PC-3 (cell line): ENCODE data around the gene PEX14. TPM values are rescaled to one million over a fixed set of nuclear protein-coding genes. Genes with fewer than 3 reads are reported as not detected.

ENCODE experiments used
- ATAC-seq: fragments of 200-7000 bp; cut with Tn5 transposase; 2 replicates; pipeline ENCODE4 v1.9.1; 2020; ENCODE audit warnings: mild to moderate bottlenecking, moderate library complexity
- BruUV-seq: library from RNA; stranded (reverse); fragments of 400-500 nt; replicated peaks from 2 replicates; lab custom pipeline; 2021; lab: Mats Ljungman, UMichigan
- CTCF ChIA-PET: fragments of 300-600 bp; sonication (Branson Sonifier 250); formaldehyde crosslinking; loops from one replicate; lab custom pipeline; 2022; ENCODE audit warnings: antibody characterized with exemption; lab: Charles Lee
- POLR2A ChIA-PET: fragments of 300-600 bp; sonication (Branson Sonifier 250); formaldehyde crosslinking; loops from one replicate; lab custom pipeline; 2022; ENCODE audit warnings: antibody characterized with exemption; ENCODE audit not compliant: unreplicated experiment; lab: Charles Lee
- DNase-seq: peaks from one replicate; pipeline ENCODE4 v3.0.0-alpha.2; 2015
- H2AFZ ChIP-seq: fragments of 300-600 bp; sonication (generic); 2 replicates; pipeline ENCODE4 v1.6.0; 2016; ENCODE audit warnings: antibody characterized with exemption, low read length
- H3F3A ChIP-seq: fragments of 300-600 bp; sonication (generic); one replicate; pipeline ENCODE4 v1.6.0; 2017; ENCODE audit warnings: antibody characterized with exemption, low read length, control low read depth, mild to moderate bottlenecking; ENCODE audit not compliant: unreplicated experiment
- H3K27ac ChIP-seq: fragments of 300-600 bp; sonication (generic); 2 replicates; pipeline ENCODE4 v1.5.1; 2016; ENCODE audit warnings: mild to moderate bottlenecking, low read length
- H3K27me3 ChIP-seq: fragments of 300-600 bp; sonication (generic); 2 replicates; pipeline ENCODE4 v1.6.1; 2016; ENCODE audit warnings: low read length, mixed read lengths
- H3K36me3 ChIP-seq: fragments of 300-600 bp; sonication (generic); 2 replicates; pipeline ENCODE4 v1.6.1; 2016; ENCODE audit warnings: low read depth, mixed run types, low read length, mixed read lengths
- H3K4me1 ChIP-seq: fragments of 300-600 bp; sonication (generic); 2 replicates; pipeline ENCODE4 v1.5.1; 2016; ENCODE audit warnings: low read length; ENCODE audit not compliant: insufficient read depth
- H3K4me2 ChIP-seq: fragments of 300-600 bp; sonication (generic); 2 replicates; pipeline ENCODE4 v1.6.0; 2016; ENCODE audit warnings: low read length
- H3K4me3 ChIP-seq: fragments of 300-600 bp; sonication (generic); 2 replicates; pipeline ENCODE4 v1.5.1; 2016; ENCODE audit warnings: mild to moderate bottlenecking, low read length, mixed read lengths
- H3K79me2 ChIP-seq: fragments of 300-600 bp; sonication (generic); 2 replicates; pipeline ENCODE4 v1.6.1; 2017; ENCODE audit warnings: low read length, mixed read lengths
- H3K9ac ChIP-seq: fragments of 300-600 bp; sonication (generic); 2 replicates; pipeline ENCODE4 v1.6.0; 2016; ENCODE audit warnings: mild to moderate bottlenecking, low read length
- H3K9me2 ChIP-seq: fragments of 300-600 bp; sonication (generic); replicated peaks from 2 replicates; pipeline ENCODE4 v1.6.1; 2016; ENCODE audit warnings: mixed run types, low read length, mixed read lengths
- H3K9me3 ChIP-seq: fragments of 300-600 bp; sonication (generic); 2 replicates; pipeline ENCODE4 v1.6.1; 2016; ENCODE audit warnings: low read length, mixed read lengths
- H4K20me1 ChIP-seq: fragments of 300-600 bp; sonication (generic); 2 replicates; pipeline ENCODE4 v1.6.1; 2016; ENCODE audit warnings: low read length, mixed read lengths
- CTCF ChIP-seq: fragments of 300-600 bp; sonication (generic); conservative IDR thresholded peaks from 2 replicates; pipeline ENCODE4 v1.5.1; 2017; ENCODE audit warnings: antibody characterized with exemption, low read depth, mild to moderate bottlenecking, low read length
- EZH2 ChIP-seq: fragments of 300-600 bp; sonication (generic); IDR thresholded peaks from one replicate; pipeline ENCODE4 v1.6.1; 2017; ENCODE audit warnings: antibody characterized with exemption, mild to moderate bottlenecking, low read length; ENCODE audit not compliant: unreplicated experiment
- EZH2phosphoT487 ChIP-seq: fragments of 300-600 bp; sonication (generic); IDR thresholded peaks from 2 replicates; pipeline ENCODE4 v1.6.1; 2018; ENCODE audit warnings: mild to moderate bottlenecking, antibody characterized with exemption, low read length, borderline replicate concordance
- intact Hi-C: fragments of 100-400 bp; cut with micrococcal nuclease; formaldehyde crosslinking; loops from 2 replicates; pipeline ENCODE4 v1.9.0; 2023
- total RNA-seq: library from RNA; depleted of rRNA; stranded (reverse); fragments of >200 nt; gene quantifications from 2 replicates; pipeline ENCODE4 v1.2.3, GENCODE V29; 2014

The PEX14 gene
- total RNA-seq, 1 experiment from 2014 or later = 24.9 TPM

DNA sequence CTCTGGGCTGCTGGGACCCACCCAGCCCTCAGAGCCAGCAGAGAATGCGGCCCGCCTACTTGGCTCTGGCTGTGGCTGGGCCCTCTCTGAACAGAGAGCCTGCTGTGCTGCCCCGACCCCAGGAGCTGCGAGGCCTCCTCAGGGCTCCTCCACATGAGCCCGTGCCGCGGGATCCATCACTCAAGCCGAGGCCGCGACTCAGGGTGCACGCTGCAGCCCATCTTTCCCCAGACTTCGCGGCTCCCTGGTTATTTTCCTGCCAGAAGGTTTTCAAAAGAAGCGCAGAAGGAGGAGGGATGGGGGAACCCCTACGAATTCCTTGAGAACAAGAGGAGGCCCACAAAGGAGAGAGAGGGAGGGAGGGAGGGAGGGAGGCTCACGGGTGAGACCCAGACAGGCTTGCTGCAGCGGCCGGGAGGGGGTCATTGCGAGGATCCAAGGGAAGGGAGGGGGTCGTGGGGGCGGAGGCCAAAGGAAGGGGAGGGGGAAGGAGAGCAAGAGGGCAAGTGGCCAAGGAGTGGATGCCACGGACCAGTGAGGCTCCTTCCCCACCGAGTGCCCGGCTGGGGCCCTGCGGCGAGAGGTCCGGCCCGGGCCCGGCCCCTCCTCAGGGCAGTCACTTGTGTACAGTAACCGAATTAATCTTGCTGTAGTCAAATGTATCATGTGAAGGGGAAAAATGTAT lies 174.9 kb downstream of the PEX14 start:
- no peaks in the 10 kb centered on the region for H3K79me2 ChIP-seq
- H3K9ac ChIP-seq = no peak overlapping the region
- H3K4me1 ChIP-seq = no peaks in the 10 kb centered on the region
- ATAC-seq = no peak
- intact Hi-C loops = no loop called here
- H3K4me3 ChIP-seq = no peak overlapping the region
- POLR2A ChIA-PET = no interaction called here
- no peak overlapping the region for H3K4me2 ChIP-seq
- H4K20me1 ChIP-seq = no peaks in the 10 kb centered on the region
- no peaks in the 10 kb centered on the region for H3K27me3 ChIP-seq
- H3K36me3 ChIP-seq = no peaks in the 10 kb centered on the region
- no peak for TF ChIP-seq EZH2phosphoT487
- no peak overlapping the region for H2AFZ ChIP-seq
- no peaks in the 10 kb centered on the region for H3K9me3 ChIP-seq
- no peaks in the 10 kb centered on the region for H3F3A ChIP-seq
- H3K27ac ChIP-seq = no peak overlapping the region
- DNase-seq = no peak
- H3K9me2 ChIP-seq = no peaks in the 10 kb centered on the region
- CTCF ChIA-PET = no interaction called here
- BruUV-seq = no TSS peak

DNA sequence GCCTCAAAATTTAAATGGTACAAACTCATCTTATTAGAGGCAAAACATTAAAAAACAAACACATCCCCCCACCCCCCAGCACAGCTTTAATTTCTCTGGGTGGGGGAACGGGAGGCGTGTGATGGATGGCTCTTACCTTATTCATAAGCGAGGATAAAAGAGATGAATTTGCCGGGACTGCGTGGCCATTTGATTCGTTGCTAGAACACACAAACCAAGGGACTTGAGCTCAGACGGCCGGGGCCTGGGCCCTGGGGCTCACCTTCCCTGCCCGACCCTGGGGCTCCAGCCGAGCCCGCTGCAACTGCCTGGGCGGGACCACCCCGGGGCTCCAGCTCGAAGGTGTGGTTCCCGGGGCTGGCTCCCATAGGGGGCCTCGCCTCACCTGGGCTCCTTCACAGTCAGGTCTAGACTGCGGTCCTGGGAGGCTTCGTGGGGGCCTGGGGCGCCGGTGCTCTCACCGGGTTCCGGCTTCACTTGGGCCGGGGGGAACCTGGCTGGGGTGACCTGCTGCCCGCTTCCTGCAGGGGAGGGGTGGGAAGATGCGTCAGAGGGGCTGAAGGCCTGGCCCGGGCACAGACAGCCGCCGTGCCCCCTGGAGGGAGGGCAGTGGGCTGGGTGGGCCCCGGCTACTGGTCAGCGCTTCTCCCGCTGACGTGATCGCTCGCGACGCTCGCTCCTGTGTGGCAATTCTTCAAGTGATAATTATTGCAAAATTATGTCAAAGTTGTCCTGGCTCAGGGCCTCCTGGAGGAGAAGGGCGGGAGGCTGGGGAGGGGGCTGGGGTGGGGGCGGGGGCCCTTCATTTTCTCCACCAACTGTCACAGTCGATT lies 176.0 kb downstream of the PEX14 start:
- H3K4me3 ChIP-seq = no peak overlapping the region
- H3K36me3 ChIP-seq = no peaks in the 10 kb centered on the region
- no peaks in the 10 kb centered on the region for H4K20me1 ChIP-seq
- ChIA-PET CTCF (no interaction called here), POLR2A (no interaction called here)
- H3K4me1 ChIP-seq = no peaks in the 10 kb centered on the region
- TF ChIP-seq EZH2 = no peak
- TF ChIP-seq EZH2phosphoT487 = no peak
- TF ChIP-seq CTCF = no peak
- H3K9ac ChIP-seq = no peak overlapping the region
- H3K9me3 ChIP-seq = no peaks in the 10 kb centered on the region
- no peak overlapping the region for H3K27ac ChIP-seq
- no peak overlapping the region for H3K4me2 ChIP-seq
- no peaks in the 10 kb centered on the region for H3K9me2 ChIP-seq
- no peaks in the 10 kb centered on the region for H3K27me3 ChIP-seq
- intact Hi-C loops = no loop called here
- H3F3A ChIP-seq = no peaks in the 10 kb centered on the region
- H3K79me2 ChIP-seq = no peaks in the 10 kb centered on the region
- DNase-seq = no peak
- no TSS peak for BruUV-seq
- no peak overlapping the region for H2AFZ ChIP-seq
- ATAC-seq = no peak

DNA sequence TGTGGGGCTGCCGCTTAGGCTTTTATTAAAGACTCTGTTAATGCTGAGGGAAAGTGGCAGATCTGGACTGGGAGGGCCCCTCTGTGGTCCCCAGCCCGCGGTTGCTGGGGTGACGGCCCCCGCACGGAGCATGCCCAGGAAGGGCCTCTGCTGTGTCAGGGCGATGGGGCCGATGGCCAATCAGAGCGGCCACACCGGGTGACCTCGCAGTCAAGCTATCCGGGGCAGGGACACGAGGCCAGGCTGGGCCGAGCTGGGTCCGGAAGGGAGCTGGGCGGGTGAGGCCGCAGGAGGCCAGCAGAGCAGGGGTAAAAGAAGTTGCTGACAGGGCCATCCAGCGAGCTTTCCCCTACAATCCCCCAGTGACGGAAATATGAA lies 176.6 kb downstream of the PEX14 start:
- H3K9ac ChIP-seq = no peak overlapping the region
- no peak overlapping the region for H3K4me3 ChIP-seq
- H3K36me3 ChIP-seq = no peaks in the 10 kb centered on the region
- no peak overlapping the region for H3K4me2 ChIP-seq
- no peak for DNase-seq
- H3F3A ChIP-seq = no peaks in the 10 kb centered on the region
- POLR2A ChIA-PET = no interaction called here
- H3K9me3 ChIP-seq = no peaks in the 10 kb centered on the region
- H3K27ac ChIP-seq = no peak overlapping the region
- ATAC-seq = no peak
- CTCF ChIA-PET = no interaction called here
- no peaks in the 10 kb centered on the region for H3K9me2 ChIP-seq
- no peaks in the 10 kb centered on the region for H3K4me1 ChIP-seq
- BruUV-seq = no TSS peak
- H4K20me1 ChIP-seq = no peaks in the 10 kb centered on the region
- TF ChIP-seq EZH2 (no peak), EZH2phosphoT487 (no peak), CTCF (no peak)
- intact Hi-C loops = no loop called here
- H3K79me2 ChIP-seq = no peaks in the 10 kb centered on the region
- H3K27me3 ChIP-seq = no peaks in the 10 kb centered on the region
- no peak overlapping the region for H2AFZ ChIP-seq
